HG02759 (cell line): ENCODE measurements around the gene EGR4.

Source experiments
- ATAC-seq: cut with Tn5 transposase; IDR thresholded peaks from one replicate; pipeline ENCODE4 v1.9.1; 2021; ENCODE audit warnings: mild to moderate bottlenecking, moderate library complexity; ENCODE audit not compliant: unreplicated experiment

The EGR4 gene

DNA sequence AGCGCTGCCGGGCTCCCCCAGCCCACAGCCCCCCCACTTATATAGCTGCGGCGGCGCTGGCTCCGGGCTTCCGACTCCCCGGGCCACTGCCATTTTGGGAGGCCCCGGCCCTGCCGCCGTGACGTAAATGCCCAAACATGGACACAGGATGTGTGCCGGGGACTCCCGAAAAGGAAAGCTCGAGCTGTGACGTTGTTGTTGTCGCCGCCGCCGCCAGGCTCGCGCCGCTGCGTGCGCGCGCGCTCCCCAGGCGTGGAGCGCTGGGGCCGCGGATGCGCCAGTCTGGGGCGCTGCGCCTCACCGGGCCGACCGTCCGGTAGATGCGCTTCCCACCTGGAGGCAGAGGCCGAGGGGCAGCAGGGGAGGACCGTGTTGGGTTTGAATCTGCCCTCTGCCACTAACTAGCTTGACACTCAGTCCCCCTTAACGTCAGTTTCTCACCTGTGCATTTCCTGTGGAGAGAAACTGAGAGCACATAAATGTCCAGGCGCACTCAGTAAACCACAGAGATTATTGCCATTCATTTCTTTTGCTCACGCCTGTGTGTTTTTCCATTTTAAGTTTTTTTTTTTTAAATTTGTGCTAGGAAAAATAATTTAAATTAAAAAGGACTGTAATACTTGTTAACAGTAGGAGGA, at the start of gene EGR4:
Gene EGR4, minus strand, starts transcription at position 15 of the 638 bp plus-strand sequence. CDS start 231 bp downstream, outside the sequence.
- peak; percentile 88 for ATAC-seq

DNA sequence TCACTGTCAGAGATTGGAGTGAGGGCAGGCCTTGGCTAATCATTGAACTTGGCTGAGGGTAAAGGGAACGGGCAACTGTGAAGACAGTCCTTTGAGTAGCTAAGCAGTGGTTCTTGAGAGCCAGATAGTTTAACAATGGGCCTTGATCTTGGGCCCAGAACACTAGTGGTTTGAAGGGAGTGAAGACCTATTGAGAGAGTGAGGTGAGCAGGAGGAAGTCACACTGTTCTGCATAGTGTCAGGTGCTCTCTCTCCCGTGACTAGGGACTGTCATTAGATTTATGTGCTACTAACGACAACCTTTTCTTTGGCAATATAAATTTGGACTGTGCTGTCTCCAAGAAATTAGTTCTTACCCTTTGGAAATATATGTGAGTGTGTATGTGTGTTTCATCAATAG, 47.7 kb upstream of the EGR4 start:
- no peak for ATAC-seq

DNA sequence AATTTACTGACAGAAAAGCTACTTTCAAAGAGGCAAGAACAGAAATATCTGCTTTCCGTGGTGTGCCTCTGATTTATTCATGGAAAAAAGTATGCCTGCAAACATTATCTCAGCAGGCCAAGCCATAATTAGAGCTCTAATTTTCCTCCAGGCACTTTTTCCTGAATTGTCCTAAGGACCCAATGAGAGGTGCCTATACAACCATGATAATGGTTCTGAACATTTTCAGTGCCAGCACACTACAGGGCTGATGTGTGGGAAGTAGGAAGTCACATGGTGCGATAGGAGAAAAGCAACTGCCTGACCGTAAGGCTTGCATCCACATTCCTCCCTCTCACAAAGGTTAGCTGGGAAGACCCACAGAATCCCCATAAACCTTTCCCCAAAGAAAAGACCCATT, 45.9 kb upstream of the EGR4 start:
- ATAC-seq: no peak

DNA sequence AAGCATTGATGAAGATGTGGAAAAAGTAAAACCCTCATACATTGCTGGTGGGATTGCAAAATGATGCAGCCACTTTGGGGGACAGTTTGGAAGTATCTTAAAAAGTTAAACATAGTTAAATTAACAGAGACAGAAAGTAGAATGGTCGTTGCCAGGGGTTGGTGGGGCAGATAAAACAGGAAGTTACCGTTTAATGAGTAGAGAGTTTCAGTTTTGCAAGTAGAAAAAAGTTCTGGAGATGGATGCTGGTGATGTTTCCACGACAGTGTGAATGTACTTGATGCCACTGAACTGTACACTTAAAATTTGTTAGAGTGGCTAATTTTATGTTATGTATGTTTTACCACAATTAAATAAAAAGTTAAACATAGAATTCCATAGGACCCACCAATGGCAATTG, 44.5 kb upstream of the EGR4 start:
- ATAC-seq: no peak

DNA sequence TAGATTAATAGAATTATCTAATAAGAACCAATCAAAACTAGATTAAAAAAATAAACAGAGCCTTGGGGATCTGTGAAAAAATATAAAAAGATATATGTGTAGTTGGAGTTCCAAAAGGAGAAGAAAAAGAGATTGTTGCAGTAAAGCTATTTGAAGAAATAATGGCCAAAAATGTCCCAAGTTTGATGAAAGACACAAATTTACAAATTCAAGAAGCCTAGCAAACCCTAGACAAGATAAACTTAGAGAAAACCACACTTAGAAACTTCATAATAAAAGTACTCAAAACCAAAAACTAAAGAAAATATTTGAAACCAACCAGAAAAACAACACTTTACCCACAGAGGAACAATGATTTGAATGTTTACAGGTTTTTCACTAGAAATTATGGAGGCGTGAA, 41.3 kb upstream of the EGR4 start:
- no peak for ATAC-seq

DNA sequence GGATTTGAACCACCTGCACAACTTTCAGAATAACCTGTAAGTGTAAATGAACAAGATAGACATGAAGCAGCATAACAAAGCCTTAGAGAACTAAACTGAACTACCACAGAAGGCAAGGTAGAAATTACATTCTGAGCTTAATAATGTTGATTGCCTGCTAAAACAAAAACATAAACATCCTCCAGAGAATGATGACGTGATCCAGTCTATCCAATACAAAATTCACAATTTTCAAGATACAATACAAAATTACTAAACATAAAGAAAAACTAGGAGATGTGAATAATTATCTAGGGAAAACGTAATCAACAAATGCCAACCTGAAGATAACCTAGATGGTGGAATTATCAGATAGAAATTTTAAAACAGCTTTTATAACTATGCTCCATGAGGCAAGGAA, 40.7 kb upstream of the EGR4 start:
- no peak for ATAC-seq

DNA sequence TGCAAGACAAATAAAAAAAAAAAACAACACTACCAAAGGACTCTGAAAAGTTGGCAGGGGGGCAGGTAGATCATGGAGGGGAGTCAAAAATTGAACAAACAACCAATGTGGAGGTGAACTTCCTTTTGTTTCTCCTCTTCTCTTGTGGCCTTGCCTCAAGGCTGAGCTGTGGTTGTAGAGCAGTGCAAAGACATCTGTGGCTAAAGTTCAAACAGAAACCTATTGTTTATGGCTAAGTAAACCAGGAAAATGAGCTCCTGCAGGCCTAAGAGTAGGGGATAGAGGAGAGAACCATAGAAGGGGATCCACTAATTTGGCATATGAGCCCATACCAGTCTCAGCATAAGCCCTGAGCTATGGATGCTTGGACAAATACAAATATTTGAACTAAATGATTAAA, 40.2 kb upstream of the EGR4 start:
- no peak for ATAC-seq

DNA sequence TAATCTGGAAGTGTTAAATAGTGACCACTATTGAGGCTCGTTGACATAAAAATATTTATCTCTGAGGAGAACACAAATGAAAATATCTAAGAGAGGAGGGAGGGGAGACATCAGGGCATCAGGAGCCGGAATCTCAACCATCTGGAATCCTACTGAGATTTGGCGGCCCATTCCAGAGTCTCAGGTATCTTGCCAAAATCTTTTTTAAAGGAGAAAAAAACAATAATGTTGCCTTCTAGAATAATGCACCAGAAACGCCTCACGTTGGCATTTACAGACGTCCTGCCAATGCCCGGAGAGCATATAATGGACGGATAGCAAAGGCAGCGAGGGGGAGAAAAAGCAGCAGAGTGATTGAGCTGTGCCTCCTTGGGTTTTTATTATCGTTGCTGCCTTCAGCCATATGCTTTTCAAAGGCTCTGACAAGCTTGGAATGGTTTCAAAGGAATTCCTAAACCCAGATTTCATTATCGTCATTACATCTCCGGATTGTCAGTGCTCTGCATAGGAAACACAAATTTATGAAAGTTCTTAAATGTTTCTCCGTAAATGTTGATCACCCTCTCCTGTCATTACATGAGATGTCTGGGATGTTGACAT, 30.9 kb upstream of the EGR4 start:
- ATAC-seq: no peak

DNA sequence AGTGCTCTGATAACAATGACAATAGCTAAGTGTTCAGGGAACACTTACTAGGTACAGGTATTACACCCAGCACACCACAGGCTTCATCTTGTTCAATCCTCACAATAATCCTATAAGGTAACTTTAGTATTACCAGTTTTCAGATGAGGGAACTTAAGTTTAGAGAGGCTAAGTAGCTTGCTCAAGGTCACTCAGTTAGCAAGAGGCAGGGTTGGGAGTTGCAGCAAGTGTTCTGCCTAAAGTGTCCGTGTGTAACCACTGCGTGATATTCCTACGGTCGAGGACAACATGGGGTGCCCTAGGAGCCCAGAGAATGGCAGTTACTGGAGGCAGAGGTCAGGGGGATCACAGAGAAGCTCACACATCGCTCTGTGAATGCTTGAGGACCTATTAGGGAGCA, 30.2 kb upstream of the EGR4 start:
- ATAC-seq: no peak

DNA sequence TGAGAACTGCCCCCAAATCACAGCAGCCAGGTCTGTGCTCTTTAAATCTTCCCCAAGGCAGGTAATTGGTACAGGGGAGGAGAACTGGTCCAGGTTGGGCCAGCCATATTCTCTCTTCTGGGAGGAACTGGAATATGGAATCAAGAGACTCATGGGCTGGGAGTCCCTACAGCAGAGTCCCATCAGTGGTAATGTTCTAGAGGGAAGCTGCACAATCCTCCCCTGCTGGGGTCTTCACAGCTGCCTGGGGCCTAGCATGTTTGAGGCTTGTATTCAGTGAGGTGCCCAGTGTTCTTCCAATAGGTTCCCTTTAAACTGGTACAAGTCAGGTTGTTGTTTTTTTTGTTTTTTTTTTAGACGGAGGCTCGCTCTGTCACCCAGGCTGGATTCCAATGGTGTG, 21.1 kb upstream of the EGR4 start:
- no peak for ATAC-seq

DNA sequence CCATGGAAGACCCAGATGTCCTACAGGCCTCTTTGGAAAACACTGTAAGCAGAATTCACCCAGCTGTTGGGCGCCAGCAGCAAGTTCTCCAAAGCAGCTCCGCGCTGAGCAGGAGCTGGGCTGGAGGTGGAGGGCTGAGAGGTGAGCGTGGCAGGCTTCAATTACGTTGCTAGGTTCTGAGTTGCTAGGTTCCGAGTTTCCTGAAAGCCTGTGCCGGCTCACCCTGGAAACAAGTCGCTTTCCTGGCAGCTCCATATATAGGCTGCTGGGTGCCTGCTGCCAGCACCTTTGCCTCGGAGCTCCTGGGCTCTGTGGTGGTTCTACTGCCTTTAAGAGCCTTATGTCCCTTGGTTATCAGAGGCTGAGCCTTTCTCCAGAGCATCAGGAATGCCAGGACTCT, 14.4 kb upstream of the EGR4 start:
- ATAC-seq: no peak

DNA sequence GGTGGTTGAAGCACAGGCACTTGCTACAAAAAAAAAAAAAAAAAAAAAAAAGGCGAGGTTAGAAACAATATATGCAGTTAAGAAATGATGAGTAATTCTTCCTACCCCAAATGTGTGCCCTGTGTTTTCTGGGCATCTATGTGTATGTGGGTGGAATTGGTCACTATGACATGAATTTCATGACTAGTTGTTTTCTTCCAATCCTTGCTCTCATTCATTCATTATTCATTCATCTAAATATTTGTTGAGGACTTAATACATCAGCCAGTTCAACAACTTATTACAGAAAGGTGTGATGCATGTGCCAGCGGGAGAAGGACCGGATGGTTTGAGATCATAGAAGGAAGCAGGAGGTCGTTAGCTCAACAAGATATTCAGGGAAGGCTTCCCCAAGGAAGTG, 8.3 kb upstream of the EGR4 start:
- ATAC-seq: no peak

DNA sequence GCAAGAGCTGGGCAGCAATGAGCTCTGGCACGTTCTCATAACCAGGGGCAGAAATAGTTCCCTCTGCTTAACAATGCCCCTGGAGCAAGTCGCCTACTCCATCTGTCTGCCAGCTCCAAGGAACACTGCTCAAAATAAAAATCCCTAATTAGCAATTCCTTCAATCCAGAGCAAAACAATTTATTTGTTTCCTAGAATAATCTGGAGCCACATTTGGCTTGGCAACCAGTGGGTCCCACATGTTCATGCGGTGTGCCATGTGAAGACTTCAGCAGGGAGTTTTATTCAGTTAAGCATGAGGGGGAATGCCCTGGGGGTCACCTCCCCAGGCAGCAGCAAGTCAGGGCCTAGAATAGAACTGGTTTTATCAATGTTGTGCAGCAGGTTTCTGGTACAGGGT, 7.6 kb upstream of the EGR4 start:
- no peak for ATAC-seq

DNA sequence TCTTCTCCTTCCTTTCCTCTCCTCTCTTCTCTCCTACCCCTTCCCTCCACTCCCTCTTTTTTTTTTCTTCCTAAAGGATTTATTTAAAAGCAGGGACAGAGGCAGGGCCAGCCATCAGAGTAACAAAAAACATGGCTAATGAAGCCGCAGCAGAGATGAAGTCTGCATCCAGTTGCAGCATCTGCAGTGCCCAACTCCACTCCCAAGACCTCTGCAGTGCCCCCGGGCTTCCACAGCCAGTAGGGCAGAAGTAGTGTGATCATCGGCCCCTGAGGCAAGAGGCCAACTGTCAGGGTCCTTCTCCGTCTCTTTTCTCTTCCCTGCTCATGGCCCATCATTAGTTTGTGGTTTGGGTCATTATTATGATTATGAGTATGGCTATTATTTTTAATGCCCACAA, 4.2 kb upstream of the EGR4 start:
- no peak for ATAC-seq

DNA sequence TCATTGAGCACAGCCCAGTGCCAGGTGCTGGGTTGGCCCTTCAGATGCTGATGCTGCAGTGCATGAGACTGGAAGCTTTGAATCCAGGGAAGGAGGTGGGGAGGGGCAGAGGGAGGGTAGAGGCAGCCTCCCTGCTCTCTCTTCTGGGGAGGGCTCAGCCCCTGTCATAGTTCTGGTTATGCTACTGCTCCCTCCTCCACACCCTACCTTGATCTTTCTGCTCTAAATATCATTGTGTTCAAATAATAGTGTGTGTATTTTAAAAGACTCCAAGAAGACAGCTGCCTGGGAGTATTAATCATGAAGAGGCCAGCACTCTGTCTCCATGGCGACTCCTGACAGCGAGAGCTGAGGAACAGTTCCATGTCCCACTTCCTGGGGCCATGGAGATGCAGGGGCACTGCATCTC, 3.8 kb upstream of the EGR4 start:
- ATAC-seq: no peak

DNA sequence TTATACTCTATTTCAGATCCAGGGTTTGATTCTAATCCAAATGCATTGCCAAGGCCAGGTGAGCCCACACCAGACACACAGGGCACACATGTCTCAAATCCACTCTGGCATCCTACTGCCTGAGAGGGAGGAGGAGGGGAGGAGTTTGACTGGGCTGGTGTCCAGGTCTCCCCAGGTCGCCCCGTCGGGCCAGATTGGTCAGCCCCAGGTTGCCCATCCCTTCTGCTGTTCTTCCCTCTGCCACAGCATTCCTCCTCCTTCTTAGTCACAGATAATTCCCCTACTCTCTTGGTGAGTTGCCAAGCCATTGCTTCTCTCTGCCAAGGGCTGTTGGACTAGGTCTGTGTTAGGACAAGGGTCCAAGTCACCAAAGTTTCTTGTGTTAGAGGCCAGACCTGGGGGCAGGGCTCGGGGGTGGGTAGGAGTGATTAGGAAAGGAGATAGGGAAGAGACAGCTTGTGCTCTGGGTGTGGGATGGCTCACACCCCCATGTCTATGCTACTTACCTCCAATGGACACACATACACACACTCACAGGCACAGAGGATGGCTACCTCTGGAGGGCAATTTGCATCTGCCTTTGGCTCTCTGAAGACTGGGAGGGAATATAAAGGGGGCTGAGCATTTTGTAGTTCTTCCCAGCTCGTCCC, 2.5 kb upstream of the EGR4 start:
- ATAC-seq: no peak

DNA sequence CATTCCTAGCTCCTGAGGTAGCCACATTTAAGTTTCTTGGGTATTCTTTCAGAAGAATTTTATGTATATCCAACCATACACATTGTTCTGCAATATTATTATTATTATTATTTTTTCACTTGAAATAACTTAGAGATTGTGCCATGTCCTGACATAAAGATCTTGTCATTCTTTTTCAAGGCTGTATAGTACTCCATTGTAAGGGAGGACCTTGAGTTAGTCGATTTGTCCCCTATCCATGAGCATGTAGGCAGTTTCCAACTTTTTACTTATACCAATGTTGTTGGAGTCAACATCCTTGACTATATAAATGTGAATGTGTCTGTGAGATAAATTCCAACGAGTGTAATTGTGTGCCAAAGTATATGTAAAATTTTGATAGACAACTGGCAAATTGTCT, 891 bp upstream of the EGR4 start:
- no peak for ATAC-seq

DNA sequence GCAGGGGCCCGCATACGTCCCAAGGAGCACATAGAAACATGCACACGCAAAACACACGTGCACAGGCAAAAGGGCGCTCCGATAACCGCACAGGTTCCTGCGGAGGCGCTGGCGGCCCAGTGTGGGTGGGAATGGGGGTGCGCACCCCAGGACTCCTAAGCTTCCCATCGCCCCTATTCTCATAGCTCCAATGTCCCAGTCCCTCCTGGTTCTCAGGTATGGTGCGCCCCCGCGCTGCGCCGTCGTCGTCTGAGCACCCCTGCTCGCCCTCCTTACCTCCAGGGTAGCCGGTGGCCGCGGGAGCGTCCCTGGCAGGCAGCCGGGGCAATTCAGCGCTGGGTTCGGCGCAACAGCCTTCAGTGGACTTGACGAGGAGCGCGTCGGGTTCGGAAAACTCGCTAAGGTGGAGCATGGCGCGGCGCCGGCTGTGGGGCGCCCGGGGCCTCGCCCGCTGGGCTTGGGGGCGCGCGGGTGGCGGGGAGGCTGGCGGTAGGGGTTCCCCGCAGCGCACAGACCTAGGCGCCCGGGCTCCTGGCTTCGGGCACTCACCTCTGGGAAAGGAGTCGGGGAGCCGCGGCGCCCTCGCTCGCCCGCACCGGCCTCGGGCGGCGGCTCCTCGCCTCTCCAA, 328 bp downstream of the EGR4 start:
- ATAC-seq: peak; percentile 10

DNA sequence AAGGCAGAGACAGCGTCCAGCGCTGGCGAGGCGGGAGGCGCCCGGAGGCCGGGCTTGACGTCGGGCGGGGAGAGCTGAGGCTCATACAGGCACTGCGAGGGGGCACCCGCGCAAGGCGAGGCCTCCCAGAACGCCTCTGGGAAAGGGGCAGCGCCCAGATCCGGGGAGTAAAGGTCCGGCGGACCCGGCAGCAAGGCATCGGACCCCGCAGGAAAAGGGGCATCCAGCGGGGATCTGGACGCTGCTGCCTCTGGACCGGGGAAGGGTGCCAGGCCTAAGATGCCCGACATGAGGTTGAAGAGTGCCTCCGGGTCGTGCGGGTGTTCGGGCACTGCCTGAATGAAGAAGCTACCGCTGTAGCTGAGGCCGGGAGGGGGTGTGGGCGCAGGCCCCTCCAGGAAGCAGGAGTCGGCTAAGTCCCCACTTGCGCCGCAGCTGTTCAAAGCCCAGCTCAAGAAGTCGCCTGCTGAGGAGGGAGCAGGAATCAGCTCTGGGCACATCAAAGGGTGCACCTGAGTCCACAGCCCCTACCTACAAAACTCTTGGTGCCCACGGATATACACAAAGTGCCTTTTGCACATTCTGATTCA, 937 bp downstream of the EGR4 start:
- no peak for ATAC-seq

DNA sequence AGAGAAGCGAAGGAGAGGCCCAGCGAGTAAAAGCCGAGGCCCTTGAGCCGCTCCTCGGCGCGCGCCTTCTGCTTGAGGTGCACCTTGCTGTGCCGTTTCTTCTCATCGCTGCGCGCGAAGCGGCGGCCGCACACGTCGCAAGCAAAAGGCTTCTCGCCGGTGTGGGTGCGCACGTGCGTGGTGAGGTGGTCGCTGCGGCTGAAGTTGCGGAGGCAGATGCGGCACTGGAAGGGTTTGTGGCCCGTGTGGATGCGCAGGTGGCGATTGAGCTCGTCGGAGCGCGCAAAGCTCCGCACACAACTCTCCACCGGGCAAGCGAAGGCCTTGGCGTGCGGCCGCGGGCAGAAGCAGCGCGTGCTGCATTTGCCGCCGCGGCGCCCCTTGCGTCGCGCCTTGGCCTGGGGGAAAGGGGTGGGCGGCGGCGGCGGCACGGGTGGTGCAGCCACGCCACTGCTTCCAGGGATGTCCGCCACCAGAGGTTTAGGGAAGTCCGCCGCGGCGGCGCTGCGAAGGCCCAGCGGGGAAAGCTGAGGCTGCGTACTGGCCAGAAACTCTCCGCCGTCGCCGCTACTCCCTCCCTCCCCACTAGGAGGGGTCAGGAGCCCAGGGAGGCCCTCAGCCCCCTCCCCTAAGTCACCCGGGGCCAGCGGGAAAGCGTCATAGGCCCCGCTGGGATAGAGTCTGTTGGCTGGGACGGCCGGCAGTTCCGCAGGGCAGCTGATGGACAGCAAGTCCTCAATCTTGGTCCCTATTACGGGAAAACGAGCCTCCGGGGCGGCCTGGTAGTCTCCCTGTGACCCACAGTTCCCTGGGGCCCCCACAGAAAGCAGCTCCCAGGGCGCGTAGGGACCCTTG, 1.7 kb downstream of the EGR4 start:
- ATAC-seq: no peak

DNA sequence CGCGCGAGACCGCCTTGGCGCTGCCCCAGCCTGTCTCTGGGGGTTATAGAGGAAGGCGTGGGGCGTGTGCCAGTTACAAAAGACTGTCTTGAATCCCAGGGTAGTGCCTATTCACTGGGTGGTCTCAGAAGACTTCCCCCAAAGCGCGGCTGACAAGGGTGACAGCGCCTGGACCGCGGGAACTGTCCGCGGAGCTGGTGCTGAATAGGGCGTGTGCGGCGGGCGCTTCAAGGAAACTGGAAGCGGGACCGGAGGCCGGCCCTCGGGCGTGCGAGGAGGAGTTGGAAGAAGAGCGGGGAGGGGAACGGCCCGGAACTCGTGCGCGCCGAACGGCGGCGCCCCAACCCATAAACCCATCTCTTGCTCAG, 2.3 kb downstream of the EGR4 start:
- ATAC-seq: no peak
